Neuron (in vitro differentiated cells): Measurements from ENCODE around the gene CTNNA3.

Experiments
- H2AFZ ChIP-seq: one replicate; pipeline ENCODE4 v1.6.1; 2013; ENCODE audit warnings: low read depth, mild to moderate bottlenecking, inconsistent platforms, low read length, moderate library complexity
- H3K27me3 ChIP-seq: one replicate; pipeline ENCODE4 v1.6.1; 2013; ENCODE audit warnings: low read length; ENCODE audit not compliant: insufficient read depth
- H3K36me3 ChIP-seq: one replicate; pipeline ENCODE4 v1.6.1; 2013; ENCODE audit warnings: low read length; ENCODE audit not compliant: insufficient read depth
- H3K4me1 ChIP-seq: one replicate; pipeline ENCODE4 v1.6.1; 2013; ENCODE audit warnings: low read length; ENCODE audit not compliant: insufficient read depth
- H3K4me3 ChIP-seq: 2 replicates; pipeline ENCODE4 v1.5.1; 2013; ENCODE audit warnings: mild to moderate bottlenecking, low read length, moderate library complexity
- H3K9me3 ChIP-seq: one replicate; pipeline ENCODE4 v1.6.1; 2013; ENCODE audit warnings: low read length

Gene CTNNA3

GRCh38 chr10:67302701-67303100 is 393.3 kb downstream of the CTNNA3 start:
- no peaks in the 10 kb centered on the region for H3K27me3 ChIP-seq

GRCh38 chr10:67299761-67300160 is 396.2 kb downstream of the CTNNA3 start:
- no peaks in the 10 kb centered on the region for H3K27me3 ChIP-seq
- no peak overlapping the region for H3K4me3 ChIP-seq
- H3K9me3 ChIP-seq, result no peaks in the 10 kb centered on the region
- H3K36me3 ChIP-seq, result no peaks in the 10 kb centered on the region
- H3K4me1 ChIP-seq, result no peaks in the 10 kb centered on the region
- H2AFZ ChIP-seq, result no peak overlapping the region

More at GRCh38 chr10:67302701-67303100, 393.3 kb downstream of the CTNNA3 start:
- H3K4me3 ChIP-seq, result no peak overlapping the region
- no peaks in the 10 kb centered on the region for H3K36me3 ChIP-seq
- H2AFZ ChIP-seq, result no peak overlapping the region
- H3K4me1 ChIP-seq, result no peaks in the 10 kb centered on the region
- no peaks in the 10 kb centered on the region for H3K9me3 ChIP-seq

DNA sequence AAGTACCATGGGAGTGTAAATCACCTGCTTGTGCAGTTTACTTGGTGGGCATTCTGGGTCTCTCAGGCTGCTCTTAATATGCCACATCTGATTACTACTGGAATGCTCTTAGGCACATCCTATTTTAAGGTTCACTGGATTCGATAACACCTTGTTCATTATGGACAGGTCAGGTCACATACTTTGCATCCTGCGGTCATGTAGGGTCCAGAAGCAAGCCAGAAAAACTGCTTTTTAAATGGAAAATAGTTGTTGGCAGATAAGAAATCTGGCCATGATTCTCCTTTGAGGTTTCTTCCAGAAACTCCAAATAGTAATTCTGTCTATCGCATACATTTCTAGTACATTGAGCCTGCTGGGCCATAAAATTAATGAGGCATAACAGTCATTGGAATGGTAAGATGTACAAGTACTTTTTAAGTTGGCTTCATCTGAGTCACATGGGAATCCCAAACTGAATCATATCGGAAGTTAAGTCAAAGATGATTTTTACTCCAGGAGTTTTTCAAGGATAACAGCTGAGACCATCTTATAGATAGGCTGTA is 398.3 kb downstream of the CTNNA3 start:
- Histone ChIP-seq H3K4me1 (no peaks in the 10 kb centered on the region), H3K36me3 (no peaks in the 10 kb centered on the region), H3K27me3 (no peaks in the 10 kb centered on the region), H2AFZ (no peak overlapping the region), H3K4me3 (no peak overlapping the region), H3K9me3 (no peaks in the 10 kb centered on the region)

DNA sequence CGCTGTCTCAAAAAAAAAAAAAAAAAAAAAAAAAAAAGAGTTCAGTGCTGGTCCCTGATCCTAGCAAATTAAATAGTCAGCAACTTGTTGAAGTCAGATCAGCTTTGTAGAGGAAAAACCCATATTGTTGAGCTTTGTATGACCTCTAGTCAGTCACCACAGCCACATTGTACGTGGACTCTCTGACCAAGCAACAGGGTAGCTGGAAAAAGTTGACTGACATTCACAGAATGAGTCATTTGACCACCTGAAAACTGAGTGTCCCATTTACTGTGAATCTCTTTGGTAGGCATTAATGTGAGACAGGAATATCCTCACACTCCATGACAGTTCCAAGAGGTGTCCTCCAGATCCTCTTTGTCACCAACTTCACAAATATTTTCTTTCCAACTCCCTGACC is 399.1 kb downstream of the CTNNA3 start:
- Histone ChIP-seq H3K4me3 (no peak overlapping the region), H3K4me1 (no peaks in the 10 kb centered on the region), H2AFZ (no peak overlapping the region), H3K9me3 (no peaks in the 10 kb centered on the region), H3K36me3 (no peaks in the 10 kb centered on the region), H3K27me3 (no peaks in the 10 kb centered on the region)

- Histone ChIP-seq H3K4me1 (no peaks in the 10 kb centered on the region), H2AFZ (no peak overlapping the region), H3K27me3 (no peaks in the 10 kb centered on the region), H3K36me3 (no peaks in the 10 kb centered on the region), H3K9me3 (no peaks in the 10 kb centered on the region), H3K4me3 (no peak overlapping the region)
Observed at GRCh38 chr10:67288688-67289410, 407.1 kb downstream of the CTNNA3 start.

DNA sequence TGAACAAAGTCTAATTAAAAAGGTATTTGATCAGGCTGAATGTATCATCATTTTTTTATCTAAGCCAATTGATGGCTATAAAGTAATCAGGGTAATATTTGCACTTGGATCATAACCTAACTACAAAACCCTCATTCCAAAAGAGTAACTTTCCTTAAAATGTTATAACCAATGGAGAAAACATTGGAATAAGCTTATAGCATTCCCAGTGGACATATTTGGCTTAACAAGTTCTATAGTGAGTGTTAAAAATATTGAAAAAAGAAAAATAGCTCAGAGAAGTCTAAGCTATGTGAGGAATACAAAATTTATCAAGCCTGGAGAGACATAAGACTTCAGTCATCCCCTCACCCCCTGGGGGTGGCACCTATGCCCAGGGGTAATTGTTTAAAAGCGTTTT is 411.4 kb downstream of the CTNNA3 start:
- no peak overlapping the region for H3K4me3 ChIP-seq
- no peaks in the 10 kb centered on the region for H3K27me3 ChIP-seq
- peaks cover 5% of the 10 kb centered on the region for H3K9me3 ChIP-seq
- no peak overlapping the region for H2AFZ ChIP-seq
- no peaks in the 10 kb centered on the region for H3K36me3 ChIP-seq
- peaks cover 2% of the 10 kb centered on the region for H3K4me1 ChIP-seq

DNA sequence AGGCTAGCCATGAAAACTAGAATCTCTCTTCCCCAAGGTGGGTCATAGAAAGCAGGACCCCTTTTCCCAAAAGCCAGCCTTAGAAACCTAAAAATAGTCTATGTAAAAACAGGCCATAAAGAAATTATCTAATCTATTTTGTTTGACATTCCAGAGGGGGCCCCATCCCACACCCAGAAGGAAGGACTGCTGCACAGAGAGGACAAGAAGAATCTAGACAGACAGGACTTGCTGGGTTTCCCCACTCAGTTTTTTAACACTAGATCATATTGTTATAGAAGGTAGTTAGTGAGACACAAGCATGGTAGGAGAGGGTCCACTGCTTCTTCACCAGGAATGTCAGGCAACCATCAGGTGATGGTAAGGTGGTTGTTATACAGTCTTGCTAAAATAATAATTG is 413.1 kb downstream of the CTNNA3 start:
- no peaks in the 10 kb centered on the region for H3K27me3 ChIP-seq
- H3K9me3 ChIP-seq, result peaks cover 5% of the 10 kb centered on the region
- no peak overlapping the region for H3K4me3 ChIP-seq
- H3K36me3 ChIP-seq, result no peaks in the 10 kb centered on the region
- no peak overlapping the region for H2AFZ ChIP-seq
- peaks cover 2% of the 10 kb centered on the region for H3K4me1 ChIP-seq

- H3K4me3 ChIP-seq, result no peak overlapping the region
Observed at GRCh38 chr10:67280405-67280804, 415.6 kb downstream of the CTNNA3 start.

GRCh38 chr10:67277402-67277801 is 418.6 kb downstream of the CTNNA3 start:
- no peaks in the 10 kb centered on the region for H3K36me3 ChIP-seq
- no peaks in the 10 kb centered on the region for H3K27me3 ChIP-seq
- H3K4me1 ChIP-seq, result peaks cover 2% of the 10 kb centered on the region
- H3K4me3 ChIP-seq, result no peak overlapping the region
- no peak overlapping the region for H2AFZ ChIP-seq
- peaks cover 5% of the 10 kb centered on the region for H3K9me3 ChIP-seq

More at GRCh38 chr10:67280405-67280804, 415.6 kb downstream of the CTNNA3 start:
- Histone ChIP-seq H3K36me3 (no peaks in the 10 kb centered on the region), H3K4me1 (peaks cover 2% of the 10 kb centered on the region), H3K27me3 (no peaks in the 10 kb centered on the region), H3K9me3 (peaks cover 5% of the 10 kb centered on the region), H2AFZ (no peak overlapping the region)

DNA sequence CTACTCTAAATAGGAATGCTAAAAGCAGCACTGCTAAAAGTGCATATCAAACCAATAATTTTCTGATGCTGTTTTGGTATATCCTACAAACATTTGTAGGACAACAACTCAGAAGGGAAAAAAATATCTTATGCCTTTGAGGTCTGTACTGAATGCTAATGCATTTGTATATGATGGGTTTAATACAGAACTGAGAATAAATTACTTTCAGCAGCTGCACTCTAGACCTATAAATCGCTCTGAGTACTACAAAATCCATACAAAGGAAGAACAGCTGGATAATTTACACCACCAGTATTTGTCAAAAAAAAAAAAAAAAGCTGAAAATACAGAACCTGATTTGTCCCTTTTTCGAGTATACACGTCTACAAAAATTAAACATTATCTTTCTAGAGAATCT is 426.2 kb downstream of the CTNNA3 start:
- no peaks in the 10 kb centered on the region for H3K36me3 ChIP-seq
- no peak overlapping the region for H2AFZ ChIP-seq
- H3K4me3 ChIP-seq, result no peak overlapping the region
- H3K9me3 ChIP-seq, result no peaks in the 10 kb centered on the region
- H3K27me3 ChIP-seq, result no peaks in the 10 kb centered on the region
- no peaks in the 10 kb centered on the region for H3K4me1 ChIP-seq

- H3K4me3 ChIP-seq, result no peak overlapping the region
- H2AFZ ChIP-seq, result no peak overlapping the region
- no peaks in the 10 kb centered on the region for H3K27me3 ChIP-seq
- H3K36me3 ChIP-seq, result no peaks in the 10 kb centered on the region
- H3K4me1 ChIP-seq, result no peaks in the 10 kb centered on the region
- H3K9me3 ChIP-seq, result no peaks in the 10 kb centered on the region
Observed at GRCh38 chr10:67268146-67268545, 427.8 kb downstream of the CTNNA3 start.

DNA sequence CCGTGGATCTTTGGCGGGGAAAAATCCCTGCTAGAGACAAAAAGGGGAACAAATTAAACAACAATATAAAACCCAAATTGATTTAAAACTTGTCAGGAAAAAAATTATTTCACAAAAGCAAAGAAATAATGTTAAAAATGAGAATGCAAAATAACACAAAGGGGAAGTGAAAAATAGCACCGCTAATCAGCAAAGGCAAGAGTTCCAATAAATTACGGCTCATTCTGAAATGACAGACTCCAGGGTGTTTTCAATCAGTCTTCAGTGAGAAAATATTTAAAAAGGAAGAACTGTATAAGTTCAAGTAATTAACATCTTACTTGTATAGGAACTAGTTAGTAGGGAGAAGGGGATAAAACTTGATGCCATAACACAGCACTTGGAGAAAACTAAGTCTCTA is 433.3 kb downstream of the CTNNA3 start:
- H3K27me3 ChIP-seq, result no peaks in the 10 kb centered on the region
- no peak overlapping the region for H2AFZ ChIP-seq
- no peaks in the 10 kb centered on the region for H3K4me1 ChIP-seq
- no peaks in the 10 kb centered on the region for H3K36me3 ChIP-seq
- H3K9me3 ChIP-seq, result no peaks in the 10 kb centered on the region
- H3K4me3 ChIP-seq, result no peak overlapping the region

DNA sequence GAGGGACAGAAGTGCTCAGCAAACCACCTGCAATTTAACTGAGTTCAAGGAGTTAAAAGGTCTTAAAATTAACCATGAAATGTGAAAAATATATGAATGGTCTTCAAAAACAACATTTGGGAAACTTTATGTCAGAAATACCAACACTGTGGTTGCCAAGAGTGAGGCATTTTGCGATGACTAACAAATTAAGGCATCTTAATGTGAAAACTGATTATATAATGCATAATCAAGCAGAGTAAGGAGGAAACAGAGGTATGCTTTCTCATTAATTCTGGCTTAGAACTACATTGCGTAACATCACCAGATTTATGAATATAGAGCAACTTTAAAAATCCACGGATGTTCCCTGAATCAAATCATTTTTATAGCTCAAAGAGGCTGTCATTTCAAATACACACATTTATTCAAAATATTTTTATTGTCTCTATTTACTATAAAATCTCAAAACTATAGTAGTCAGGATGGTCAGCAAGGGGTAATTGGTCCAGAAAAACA is 434.6 kb downstream of the CTNNA3 start:
- H3K36me3 ChIP-seq, result no peaks in the 10 kb centered on the region
- no peak overlapping the region for H2AFZ ChIP-seq
- no peaks in the 10 kb centered on the region for H3K4me1 ChIP-seq
- H3K4me3 ChIP-seq, result no peak overlapping the region
- no peaks in the 10 kb centered on the region for H3K27me3 ChIP-seq
- H3K9me3 ChIP-seq, result no peaks in the 10 kb centered on the region
